Mononuclear cell (primary cell): Measurements from ENCODE around the gene PAPSS1. TPM values are rescaled to one million over a fixed set of nuclear protein-coding genes. Genes with fewer than 3 reads are reported as not detected.
"Not testable (repeated sequence)": the region's sequence is repeated elsewhere in the genome, so short reads cannot be mapped to it uniquely, and the experiment has no call there.

Source experiments
- H3K27me3 ChIP-seq: 2 replicates; pipeline ENCODE4 v1.6.0; 2011; ENCODE audit warnings: low read length, control low read depth; ENCODE audit not compliant: insufficient read depth
- H3K4me1 ChIP-seq: 2 replicates; pipeline ENCODE4 v1.5.1; 2011; ENCODE audit warnings: mild to moderate bottlenecking, low read length, control low read depth; ENCODE audit not compliant: insufficient read depth
- H3K4me3 ChIP-seq: 2 replicates; pipeline ENCODE4 v1.5.1; 2011; ENCODE audit warnings: mild to moderate bottlenecking, low read length, moderate library complexity
- H3K9me3 ChIP-seq: 2 replicates; pipeline ENCODE4 v1.5.1; 2011; ENCODE audit warnings: low read depth, mild to moderate bottlenecking, control low read depth, low read length
- total RNA-seq: library from RNA; depleted of rRNA; stranded (reverse); fragments of >200 nt; gene quantifications from one replicate; pipeline ENCODE4 v1.2.3, GENCODE V29; 2012

Gene PAPSS1
- total RNA-seq, 1 donor = 16.0 TPM

DNA sequence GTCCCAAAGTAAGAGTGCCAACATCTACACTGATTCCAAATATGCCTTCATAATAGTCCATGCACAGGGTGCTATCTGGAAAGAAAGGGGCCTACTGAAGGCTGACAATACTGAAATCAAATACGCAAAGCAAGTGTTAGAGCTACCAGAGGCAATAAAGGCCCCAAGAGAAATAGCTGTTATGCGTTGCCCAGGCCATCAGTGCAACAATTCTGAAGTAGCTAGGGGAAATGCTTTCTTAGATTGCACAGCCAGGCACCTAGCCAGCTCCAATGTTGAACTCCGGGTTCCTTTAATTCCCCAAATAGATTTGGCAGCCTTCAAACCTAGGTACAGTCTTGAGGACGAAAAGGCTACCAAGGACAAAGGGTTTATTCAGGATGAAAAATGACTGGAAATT is 17.4 kb upstream of the PAPSS1 start:
- H3K4me1 ChIP-seq = no peaks in the 10 kb centered on the region
- H3K9me3 ChIP-seq = no peaks in the 10 kb centered on the region
- no peak overlapping the region for H3K4me3 ChIP-seq
- no peaks in the 10 kb centered on the region for H3K27me3 ChIP-seq

DNA sequence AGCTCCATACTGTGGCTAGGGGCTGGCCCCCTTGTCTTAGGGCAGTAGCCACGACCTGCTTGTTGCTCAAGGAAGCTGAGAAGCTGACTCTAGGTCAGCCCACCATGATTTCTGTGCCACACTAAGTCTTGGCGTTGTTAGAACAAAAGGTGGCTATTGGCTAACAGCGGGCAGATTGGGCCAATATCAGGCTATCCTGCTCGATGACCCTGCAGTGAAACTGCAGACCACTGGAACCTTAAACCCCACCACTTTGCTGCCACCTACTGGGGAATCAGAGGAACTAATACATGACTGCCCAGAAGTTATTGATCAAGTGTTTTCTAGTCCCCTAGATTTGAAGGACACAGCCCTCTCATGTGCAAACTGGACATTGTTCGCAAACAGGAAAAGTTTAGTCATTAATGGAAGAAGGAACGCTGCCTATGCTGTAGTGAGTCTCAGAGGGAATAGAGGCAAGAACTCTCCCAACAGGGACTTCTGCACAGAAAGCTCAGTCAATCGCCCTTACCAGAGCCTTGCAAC is 17.0 kb upstream of the PAPSS1 start:
- Histone ChIP-seq H3K4me1 (no peaks in the 10 kb centered on the region), H3K9me3 (no peaks in the 10 kb centered on the region), H3K27me3 (no peaks in the 10 kb centered on the region), H3K4me3 (no peak overlapping the region)

DNA sequence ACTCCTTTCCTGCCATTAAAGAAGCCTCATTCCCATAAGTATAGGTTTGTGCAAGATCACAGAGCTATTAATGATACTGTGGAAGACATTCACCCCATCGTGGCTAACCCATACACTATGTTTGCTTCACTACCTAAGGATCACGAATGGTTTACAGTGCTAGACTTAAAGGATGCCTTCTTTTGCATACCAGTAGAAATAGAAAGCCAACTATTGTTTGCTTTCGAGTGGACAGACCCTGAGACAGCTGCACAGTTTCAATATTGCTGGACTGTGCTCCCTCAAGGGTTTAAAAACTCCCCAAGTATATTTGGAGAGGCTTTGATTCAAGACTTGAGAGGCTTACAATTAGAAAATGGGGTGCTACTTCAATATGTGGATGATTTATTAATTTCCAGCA is 16.0 kb upstream of the PAPSS1 start:
- no peaks in the 10 kb centered on the region for H3K4me1 ChIP-seq
- no peaks in the 10 kb centered on the region for H3K27me3 ChIP-seq
- no peak overlapping the region for H3K4me3 ChIP-seq
- H3K9me3 ChIP-seq = no peaks in the 10 kb centered on the region

DNA sequence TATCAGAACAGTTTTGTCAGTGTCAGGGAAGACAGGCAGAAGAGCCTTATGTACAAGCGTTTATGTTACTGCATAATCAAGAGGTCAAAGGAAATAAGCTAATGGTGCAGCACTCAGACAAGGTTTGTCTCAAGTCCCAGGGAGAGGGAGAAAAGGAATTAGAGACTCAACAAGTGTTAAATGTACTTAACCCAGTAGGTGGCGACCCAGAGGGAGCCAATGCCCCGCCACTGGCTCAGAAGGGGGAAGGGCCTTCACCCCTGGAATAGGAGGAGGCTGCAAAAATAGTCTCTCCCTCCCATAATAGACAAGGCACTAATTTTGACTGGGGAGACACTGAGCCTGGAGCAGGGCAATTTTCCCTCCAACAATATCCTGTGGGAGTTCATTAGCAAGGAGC is 14.1 kb upstream of the PAPSS1 start:
- Histone ChIP-seq H3K9me3 (no peaks in the 10 kb centered on the region), H3K4me1 (no peaks in the 10 kb centered on the region), H3K4me3 (no peak overlapping the region), H3K27me3 (no peaks in the 10 kb centered on the region)

DNA sequence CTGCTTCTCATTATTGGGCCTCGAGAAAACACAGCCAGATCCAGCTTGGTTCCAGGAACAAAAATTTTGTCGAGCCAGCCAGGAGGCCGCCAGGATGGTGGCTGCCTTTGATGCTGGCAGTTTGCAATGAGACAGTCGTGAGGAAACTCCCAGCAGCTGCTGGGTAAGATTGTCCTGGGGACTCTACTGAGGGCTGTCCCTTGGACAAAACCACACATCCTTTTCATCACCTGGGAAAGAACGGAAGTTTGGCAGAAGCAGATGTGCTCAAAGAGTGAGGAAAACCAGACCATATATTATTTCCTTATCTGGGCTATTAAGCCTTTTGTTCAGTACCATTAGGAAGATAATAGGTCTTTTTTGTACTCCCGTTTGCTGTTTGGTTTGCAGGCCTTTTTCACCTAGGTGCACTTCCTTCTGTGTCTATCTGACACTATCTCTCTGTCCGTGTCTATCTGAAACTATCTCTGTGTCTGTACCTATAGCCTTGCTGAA is 13.4 kb upstream of the PAPSS1 start:
- H3K4me3 ChIP-seq = no peak overlapping the region
- no peaks in the 10 kb centered on the region for H3K9me3 ChIP-seq
- no peaks in the 10 kb centered on the region for H3K27me3 ChIP-seq
- no peaks in the 10 kb centered on the region for H3K4me1 ChIP-seq

DNA sequence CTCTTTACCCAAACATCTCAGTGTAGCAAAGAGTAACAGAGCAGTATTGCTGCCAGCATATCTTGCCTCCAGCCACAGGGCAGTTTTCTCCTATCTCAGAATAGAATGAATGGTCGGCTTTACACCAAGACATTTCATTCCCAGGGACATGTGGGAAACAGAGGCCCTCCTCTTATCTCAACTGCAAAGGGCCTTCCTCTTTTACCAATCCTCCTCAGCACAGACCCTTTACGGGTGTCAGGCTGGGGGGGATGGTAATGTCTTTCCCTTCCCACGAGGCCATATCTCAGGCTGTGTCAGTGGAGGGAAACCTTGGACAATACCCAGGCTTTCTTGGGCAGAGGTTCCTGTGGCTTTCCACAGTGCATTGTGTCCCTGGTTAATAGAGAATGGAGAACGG is 9.0 kb upstream of the PAPSS1 start:
- not testable (repeated sequence) for H3K4me1 ChIP-seq, H3K4me3 ChIP-seq, H3K9me3 ChIP-seq, H3K27me3 ChIP-seq

DNA sequence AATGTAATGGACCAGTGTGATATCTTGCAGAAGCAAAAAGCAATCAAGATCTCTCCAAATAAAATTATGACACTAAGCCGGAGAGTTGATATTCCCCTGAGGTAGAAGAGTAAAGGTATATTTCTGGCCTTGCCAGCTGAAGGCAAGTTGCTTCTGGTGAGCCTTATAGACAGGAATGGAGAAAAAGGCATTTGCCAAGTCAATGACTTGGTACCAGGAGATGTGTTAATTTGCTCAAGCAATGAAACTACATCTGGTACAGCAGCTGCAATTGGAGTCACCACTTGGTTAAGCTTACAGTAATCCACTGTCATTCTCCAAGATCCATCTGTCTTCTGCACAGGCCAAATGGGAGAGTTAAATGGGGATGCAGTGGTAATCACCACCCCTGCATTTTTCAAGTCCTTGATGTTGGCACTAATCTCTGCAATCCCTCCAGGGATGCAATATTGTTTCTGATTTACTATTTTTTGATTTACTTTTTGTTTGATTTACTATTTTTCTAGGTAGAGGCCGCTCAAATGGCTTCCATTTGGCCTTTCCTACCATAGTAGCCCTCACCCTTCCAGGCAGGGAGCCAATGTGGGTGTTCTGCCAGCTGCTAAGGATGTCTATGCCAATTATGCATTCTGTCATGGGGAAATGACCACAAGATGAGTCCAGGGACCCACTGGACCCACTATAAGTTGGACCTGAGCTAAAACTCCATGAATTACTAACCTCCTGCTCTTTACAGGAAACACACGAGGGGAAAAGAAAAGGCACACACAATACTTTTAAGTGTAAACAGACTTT is 6.3 kb upstream of the PAPSS1 start:
- not testable (repeated sequence) for H3K4me1 ChIP-seq, H3K9me3 ChIP-seq, H3K4me3 ChIP-seq, H3K27me3 ChIP-seq

DNA sequence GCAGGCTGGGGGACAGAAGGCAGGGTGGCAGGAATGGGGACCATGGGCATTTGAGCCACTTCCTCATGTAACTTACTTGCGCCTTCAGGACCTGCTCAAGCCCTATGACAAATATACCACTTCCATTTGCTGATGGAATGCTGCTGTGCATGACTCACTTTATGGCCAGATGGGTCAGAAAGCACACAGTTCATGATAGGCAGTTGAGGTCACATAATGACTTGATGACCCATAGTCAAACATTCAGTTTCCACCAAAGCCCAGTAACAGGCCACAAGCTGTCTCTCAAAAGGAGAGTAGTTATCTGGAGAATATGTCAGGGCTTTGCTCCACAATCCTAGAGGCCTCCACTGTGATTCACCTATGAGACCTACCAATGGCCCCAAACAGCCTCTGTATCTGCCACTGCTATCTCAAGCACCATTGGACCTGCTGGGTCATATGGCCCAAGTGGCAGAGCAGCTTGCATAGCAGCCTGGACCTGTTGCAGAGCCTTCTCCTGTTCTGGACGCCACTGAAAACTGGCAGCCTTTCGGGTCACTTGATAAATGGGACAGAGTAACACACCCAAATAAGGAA is 5.3 kb upstream of the PAPSS1 start:
- Histone ChIP-seq H3K27me3 (no peaks in the 10 kb centered on the region), H3K4me3 (no peak overlapping the region), H3K9me3 (no peaks in the 10 kb centered on the region), H3K4me1 (peaks cover 9% of the 10 kb centered on the region)

DNA sequence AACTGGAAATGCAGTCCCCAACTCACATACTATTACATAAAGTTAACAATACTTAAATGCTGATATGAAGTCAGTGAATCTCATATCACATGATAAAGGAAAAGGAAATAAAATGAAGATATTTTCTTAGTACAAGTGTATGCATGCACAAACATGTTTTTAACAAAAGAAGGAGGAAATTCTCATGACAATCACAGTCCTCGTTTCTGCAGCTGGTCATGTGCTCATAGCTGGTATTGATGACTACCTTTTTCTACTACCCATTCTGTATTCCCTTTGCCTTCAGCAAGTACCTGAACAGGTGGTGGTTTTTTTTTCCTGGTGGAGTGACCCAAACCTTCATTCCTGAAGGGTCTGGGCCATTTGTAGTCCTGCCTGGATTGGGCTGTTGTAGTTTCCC is 3.3 kb upstream of the PAPSS1 start:
- H3K4me1 ChIP-seq = peaks cover 24% of the 10 kb centered on the region
- H3K9me3 ChIP-seq, H3K27me3 ChIP-seq, H3K4me3 ChIP-seq: not testable (repeated sequence)

DNA sequence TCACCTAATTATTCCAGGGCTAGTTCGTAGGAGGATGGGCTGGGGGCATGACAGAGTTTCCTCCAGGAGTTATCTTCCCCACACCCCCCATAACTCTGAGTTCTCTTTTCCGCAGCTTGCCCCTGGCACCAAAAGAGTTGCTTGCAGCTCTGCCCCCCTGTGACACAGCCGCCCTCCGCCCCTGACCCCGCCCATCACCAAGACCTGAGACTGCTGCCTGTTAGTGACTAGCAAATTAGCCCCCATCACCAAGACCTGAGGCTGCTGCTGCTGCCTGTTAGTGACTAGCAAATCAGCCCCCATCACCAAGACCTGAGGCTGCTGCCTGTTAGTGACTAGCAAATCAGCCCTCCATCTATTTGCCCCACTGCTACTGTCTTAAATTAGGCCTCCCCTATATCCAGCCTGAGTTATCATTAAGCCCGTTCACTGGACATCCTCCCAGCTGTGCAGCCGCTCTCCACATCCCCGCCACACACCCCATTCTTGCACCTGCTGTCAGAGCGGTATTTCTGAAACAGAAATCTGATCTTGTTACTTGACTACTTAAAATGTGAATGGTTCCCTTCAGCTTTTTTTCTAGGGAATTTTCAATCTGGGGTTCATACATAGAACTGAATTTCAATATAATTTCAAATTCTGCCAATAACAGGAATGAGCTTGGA is 1.5 kb upstream of the PAPSS1 start:
- H3K4me3 ChIP-seq = peak overlapping the region; percentile 74
- H3K9me3 ChIP-seq = no peaks in the 10 kb centered on the region
- H3K27me3 ChIP-seq = no peaks in the 10 kb centered on the region
- peaks cover 29% of the 10 kb centered on the region for H3K4me1 ChIP-seq

DNA sequence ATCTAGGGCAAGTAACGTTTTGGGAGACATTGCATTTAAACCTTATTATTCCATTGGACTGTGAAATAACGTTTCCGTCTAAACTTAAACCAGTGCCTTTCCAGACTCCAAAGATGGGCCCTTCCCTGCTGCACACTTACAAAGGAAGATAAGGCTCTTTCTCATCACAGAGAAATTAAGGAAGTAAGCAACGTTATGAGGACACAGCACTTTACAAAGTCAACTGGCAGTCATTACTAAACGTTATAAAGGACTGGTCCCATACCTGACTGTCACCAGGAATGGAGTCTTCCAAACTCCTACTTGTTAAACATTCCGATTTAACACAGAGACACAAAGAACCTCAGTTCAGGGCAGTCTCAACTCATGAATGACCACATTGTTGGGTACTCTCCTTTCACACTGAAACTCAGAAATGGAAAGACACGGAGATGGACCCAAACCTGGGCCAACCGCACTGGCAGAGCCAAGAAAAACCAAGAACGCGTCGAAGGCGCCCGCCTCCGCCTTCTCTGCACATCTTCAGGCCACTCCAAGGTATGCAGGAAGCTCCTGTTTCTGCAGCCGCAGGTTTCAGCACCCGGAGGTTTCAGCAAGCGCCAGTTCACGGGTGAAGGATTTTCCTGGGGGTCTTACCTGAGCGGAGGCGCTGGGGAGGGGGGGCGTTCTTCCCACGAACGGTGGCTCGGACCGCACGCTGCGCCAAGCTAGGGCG is 670 bp downstream of the PAPSS1 start:
- H3K4me1 ChIP-seq = peaks cover 29% of the 10 kb centered on the region
- no peaks in the 10 kb centered on the region for H3K27me3 ChIP-seq
- peak overlapping the region; percentile 74 for H3K4me3 ChIP-seq
- H3K9me3 ChIP-seq = no peaks in the 10 kb centered on the region

DNA sequence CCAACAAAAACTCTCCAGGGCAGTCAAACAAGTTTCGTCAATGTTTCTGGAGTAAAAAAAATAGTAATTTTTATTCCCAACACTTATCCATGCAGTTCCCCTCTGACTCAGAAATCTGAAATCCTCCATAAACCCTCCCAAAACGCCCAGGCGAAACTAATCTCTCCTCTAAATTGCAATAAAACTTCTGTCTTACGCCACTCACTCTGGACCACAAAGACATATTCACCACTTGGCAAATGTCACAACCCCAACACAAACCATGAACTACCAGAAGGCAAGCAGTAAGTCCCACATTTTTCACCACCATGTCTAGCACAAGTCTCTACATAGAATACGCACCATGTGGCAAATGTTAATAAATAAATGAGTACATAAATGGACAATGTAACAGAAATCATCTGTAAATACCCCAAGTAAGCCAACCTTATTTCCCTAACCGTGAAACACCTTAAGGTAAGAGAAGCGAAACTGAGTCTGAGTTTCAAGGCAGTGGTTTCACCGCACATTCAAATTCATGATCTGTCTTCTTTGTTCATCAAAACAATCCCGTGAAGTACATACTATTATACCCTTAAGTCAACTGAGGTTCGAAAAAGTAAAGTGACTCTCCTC is 1.6 kb downstream of the PAPSS1 start:
- Histone ChIP-seq H3K4me3 (no peak overlapping the region), H3K9me3 (no peaks in the 10 kb centered on the region), H3K27me3 (no peaks in the 10 kb centered on the region), H3K4me1 (peaks cover 29% of the 10 kb centered on the region)

DNA sequence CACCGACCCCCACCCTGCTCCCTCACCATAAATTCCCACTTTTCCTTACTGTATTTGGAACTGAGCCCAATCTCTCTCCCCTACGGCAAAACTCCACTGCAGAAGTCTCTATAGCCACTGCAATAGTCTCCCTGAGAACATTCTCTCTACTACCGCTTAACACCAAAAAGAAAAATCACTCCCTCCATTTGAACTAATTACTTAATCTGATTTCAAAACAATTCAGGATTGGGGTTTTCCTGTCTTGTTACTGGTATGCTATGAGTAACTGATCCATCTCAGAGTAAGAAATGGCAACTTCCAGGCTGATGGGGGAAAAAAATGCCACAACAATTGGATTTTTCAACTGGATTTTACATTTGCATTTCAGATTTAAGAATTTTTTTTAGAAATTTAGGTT is 5.8 kb downstream of the PAPSS1 start:
- Histone ChIP-seq H3K4me3 (no peak overlapping the region), H3K9me3 (no peaks in the 10 kb centered on the region), H3K4me1 (peaks cover 28% of the 10 kb centered on the region), H3K27me3 (no peaks in the 10 kb centered on the region)

DNA sequence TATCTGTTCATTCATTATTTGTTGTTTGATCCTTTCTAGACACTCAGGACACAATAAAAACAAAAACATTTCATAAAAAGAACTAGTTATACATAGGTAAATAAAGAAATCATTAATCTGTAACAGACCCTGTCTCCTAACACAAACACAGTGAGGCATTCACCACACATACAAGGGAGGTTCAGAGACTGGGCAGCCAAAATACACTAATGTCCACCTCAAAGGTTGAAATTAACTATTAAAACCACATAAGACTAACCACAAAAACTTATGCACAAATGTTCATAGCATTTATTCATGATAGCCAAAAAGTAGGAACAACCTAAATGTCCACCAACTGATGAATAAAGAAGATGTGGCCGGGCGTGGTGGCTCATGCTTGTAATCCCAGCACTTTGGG is 7.8 kb downstream of the PAPSS1 start:
- no peak overlapping the region for H3K4me3 ChIP-seq
- no peaks in the 10 kb centered on the region for H3K27me3 ChIP-seq
- H3K4me1 ChIP-seq = peaks cover 20% of the 10 kb centered on the region
- H3K9me3 ChIP-seq = no peaks in the 10 kb centered on the region
